CD14-positive monocyte (primary cell): ENCODE results near the gene RPLP2. TPM values are rescaled to one million over a fixed set of nuclear protein-coding genes. Genes with fewer than 3 reads are reported as not detected.

Experiments used
- DNase-seq, 3 donors: peaks; one replicate each; pipeline ENCODE4 v3.0.0-alpha.2; 2011 to 2022
- H2AFZ ChIP-seq: 2 replicates; pipeline ENCODE4 v1.6.0; 2012; ENCODE audit warnings: mild to moderate bottlenecking, low read depth, low read length, inconsistent platforms; ENCODE audit not compliant: insufficient read depth, poor library complexity, severe bottlenecking
- H3K27ac ChIP-seq, 2 donors: 1 replicate in 1 of 2; 2 replicates in 1 of 2; pipeline ENCODE4 v1.5.1; 2012 to 2013; ENCODE audit warnings: low read length in 2 of 2, control low read depth in 1 of 2, inconsistent platforms in 1 of 2, low read depth in 1 of 2, mild to moderate bottlenecking in 1 of 2
- H3K27me3 ChIP-seq, 2 donors: one replicate each; pipeline versions ENCODE4 v1.6.0 to v1.6.1; 2011 to 2013; ENCODE audit warnings: low read length in 2 of 2; ENCODE audit not compliant: control insufficient read depth in 2 of 2, insufficient read depth in 2 of 2
- H3K36me3 ChIP-seq, 2 donors: replicated peaks in 1 of 2; 1 replicate in 1 of 2; 2 replicates in 1 of 2; pipeline versions ENCODE4 v1.5.1 to v1.6.1; 2012 to 2013; ENCODE audit warnings: low read length in 2 of 2, control low read depth in 1 of 2, inconsistent platforms in 1 of 2, mild to moderate bottlenecking in 1 of 2; ENCODE audit not compliant: insufficient read depth in 2 of 2, control insufficient read depth in 1 of 2
- H3K4me1 ChIP-seq, 2 donors: 1 replicate in 1 of 2; 2 replicates in 1 of 2; pipeline versions ENCODE4 v1.5.1 to v1.6.1; 2012 to 2013; ENCODE audit warnings: low read length in 2 of 2, control low read depth in 1 of 2, inconsistent platforms in 1 of 2, mild to moderate bottlenecking in 1 of 2, moderate library complexity in 1 of 2; ENCODE audit not compliant: insufficient read depth in 2 of 2, control insufficient read depth in 1 of 2
- H3K4me2 ChIP-seq: replicated peaks from 2 replicates; pipeline ENCODE3; 2012; ENCODE audit warnings: low read length, moderate library complexity, mild to moderate bottlenecking; ENCODE audit not compliant: poor library complexity, severe bottlenecking; ENCODE audit errors: extremely low read depth
- H3K4me3 ChIP-seq, 3 experiments: fragments of 200-600 bp in 1 of 3; sonication (generic) in 1 of 3; replicated peaks in 1 of 3; 1 replicate in 2 of 3; 2 replicates in 1 of 3; pipeline ENCODE4 v1.5.1; 2011 to 2013; ENCODE audit warnings: low read length in 3 of 3, mild to moderate bottlenecking in 3 of 3, control low read depth in 2 of 3, low read depth in 2 of 3, inconsistent platforms in 1 of 3, moderate library complexity in 1 of 3
- H3K79me2 ChIP-seq: 2 replicates; pipeline ENCODE4 v1.6.0; 2012; ENCODE audit warnings: mild to moderate bottlenecking, control low read depth, inconsistent platforms, low read length, moderate library complexity; ENCODE audit not compliant: insufficient read depth
- H3K9ac ChIP-seq: 2 replicates; pipeline ENCODE4 v1.6.0; 2017; ENCODE audit warnings: low read length, mild to moderate bottlenecking; ENCODE audit not compliant: insufficient read depth, poor library complexity, severe bottlenecking
- H3K9me3 ChIP-seq, 2 donors: replicated peaks in 1 of 2; 1 replicate in 1 of 2; 2 replicates in 1 of 2; pipeline versions ENCODE4 v1.5.1 to v1.6.1; 2012 to 2013; ENCODE audit warnings: low read length in 2 of 2, control low read depth in 1 of 2; ENCODE audit not compliant: control insufficient read depth in 1 of 2, insufficient read depth in 1 of 2
- H4K20me1 ChIP-seq: 2 replicates; pipeline ENCODE4 v1.6.0; 2012; ENCODE audit warnings: mild to moderate bottlenecking, low read length, control low read depth, moderate library complexity; ENCODE audit not compliant: insufficient read depth
- H3K27ac Mint-ChIP-seq, 7 donors: one replicate each; pipeline ENCODE4 v1.8.0; 2020; ENCODE audit warnings: mild to moderate bottlenecking in 7 of 7, mixed read lengths in 7 of 7, moderate library complexity in 6 of 7, inconsistent platforms in 2 of 7
- H3K27me3 Mint-ChIP-seq, 3 donors: one replicate each; pipeline ENCODE4 v1.8.0; 2021 to 2022; ENCODE audit warnings: low read depth in 3 of 3, mild to moderate bottlenecking in 3 of 3, mixed read lengths in 3 of 3, moderate library complexity in 3 of 3, inconsistent platforms in 1 of 3
- H3K36me3 Mint-ChIP-seq, 2 donors: one replicate each; pipeline ENCODE4 v1.8.0; 2020; ENCODE audit warnings: mixed read lengths in 2 of 2, inconsistent platforms in 1 of 2, mild to moderate bottlenecking in 1 of 2
- H3K4me1 Mint-ChIP-seq: one replicate; pipeline ENCODE4 v1.8.0; 2020; ENCODE audit warnings: mild to moderate bottlenecking, mixed read lengths
- H3K4me3 Mint-ChIP-seq, 2 donors: one replicate each; pipeline ENCODE4 v1.8.0; 2020; ENCODE audit warnings: mild to moderate bottlenecking in 2 of 2, mixed read lengths in 2 of 2, moderate library complexity in 1 of 2
- H3K9me3 Mint-ChIP-seq, 7 donors: one replicate each; pipeline ENCODE4 v1.8.0; 2020 to 2022; ENCODE audit warnings: mixed read lengths in 7 of 7, mild to moderate bottlenecking in 6 of 7, moderate library complexity in 6 of 7, inconsistent platforms in 2 of 7
- CTCF ChIP-seq: fragments of 200-600 bp; IDR thresholded peaks from one replicate; pipeline ENCODE4 v1.8.0; 2022; ENCODE audit warnings: antibody characterized with exemption, mild to moderate bottlenecking
- WGBS: methylation state at CpG from one replicate; pipeline ENCODE4 v1.1.5; 2013; ENCODE audit warnings: missing lambda C conversion rate; ENCODE audit not compliant: insufficient coverage; 5-methylcytosine and 5-hydroxymethylcytosine counted together
- intact Hi-C, 2 donors: fragments of 100-400 bp; cut with micrococcal nuclease; formaldehyde crosslinking; loops; one replicate each; pipeline versions ENCODE4 v1.15.0 to v1.15.1; 2023
- polyA plus RNA-seq, 3 donors: library from polyadenylated mRNA; depleted of rRNA in 1 of 3; unstranded in 2 of 3; stranded (reverse) in 1 of 3; fragments of 300-500 nt in 2 of 3; fragments of >200 nt in 1 of 3; fragmentation: Illumina TruSeq in 2 of 3; gene quantifications; 1 replicate in 2 of 3; 2 replicates in 1 of 3; pipeline ENCODE4 v1.2.3, GENCODE V29; 2012 to 2021
- small RNA-seq: library from RNA; depleted of rRNA; stranded (forward); fragments of <200 nt; gene quantifications from one replicate; pipeline ENCODE3, GENCODE V24; 2012; ENCODE audit warnings: low read depth; ENCODE audit not compliant: insufficient read length

RPLP2 gene
- polyA plus RNA-seq, 3 donors: 879 to 1,191 (median 990) TPM

DNA sequence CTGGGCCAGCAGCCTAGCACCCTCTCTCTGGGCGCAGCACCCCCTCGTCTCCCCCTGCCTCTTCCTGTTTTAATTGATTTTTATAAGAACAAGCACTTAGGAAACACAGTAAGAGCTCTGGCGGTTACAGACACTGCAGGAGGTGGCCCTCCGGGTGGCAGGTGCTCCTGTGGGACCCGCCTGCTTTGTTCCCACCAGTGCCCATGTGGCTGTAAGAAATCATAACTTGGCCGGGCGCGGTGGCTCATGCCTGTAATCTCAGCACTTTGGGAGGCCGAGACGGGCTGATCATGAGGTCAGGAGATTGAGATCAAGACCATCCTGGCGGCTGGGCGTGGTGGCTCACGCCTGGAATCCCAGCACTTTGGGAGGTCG lies 51.3 kb downstream of the RPLP2 start:
- Histone ChIP-seq H3K9me3 (no peaks in the 10 kb centered on the region), H3K27ac (no peak overlapping the region), H3K4me2 (no peak overlapping the region), H3K4me3 (no peak overlapping the region), H3K9ac (no peak overlapping the region), H3K27me3 (no peaks in the 10 kb centered on the region), H3K36me3 (peaks cover 3 to 6% of the 10 kb centered on the region in 2 donors), H3K4me1 (no peaks in the 10 kb centered on the region), H2AFZ (no peak overlapping the region), H4K20me1 (peaks cover 41% of the 10 kb centered on the region), H3K79me2 (no peaks in the 10 kb centered on the region)
- Mint-ChIP-seq H3K4me3 (no peak overlapping the region), H3K27ac (peak overlapping the region in 1 of 7 donors; percentile 63), H3K36me3 (peaks cover 2 to 7% of the 10 kb centered on the region in 2 donors), H3K9me3 (peaks cover 0 to 2% (median 0%) of the 10 kb centered on the region in 7 donors), H3K4me1 (peaks cover 8% of the 10 kb centered on the region), H3K27me3 (peaks cover 0 to 5% (median 2%) of the 10 kb centered on the region in 3 donors)
- TF ChIP-seq CTCF: no peak
- WGBS: 92% methylated on average over 13 of the region's 14 CpGs
- intact Hi-C loops: no loop called here
- DNase-seq: no peak

DNA sequence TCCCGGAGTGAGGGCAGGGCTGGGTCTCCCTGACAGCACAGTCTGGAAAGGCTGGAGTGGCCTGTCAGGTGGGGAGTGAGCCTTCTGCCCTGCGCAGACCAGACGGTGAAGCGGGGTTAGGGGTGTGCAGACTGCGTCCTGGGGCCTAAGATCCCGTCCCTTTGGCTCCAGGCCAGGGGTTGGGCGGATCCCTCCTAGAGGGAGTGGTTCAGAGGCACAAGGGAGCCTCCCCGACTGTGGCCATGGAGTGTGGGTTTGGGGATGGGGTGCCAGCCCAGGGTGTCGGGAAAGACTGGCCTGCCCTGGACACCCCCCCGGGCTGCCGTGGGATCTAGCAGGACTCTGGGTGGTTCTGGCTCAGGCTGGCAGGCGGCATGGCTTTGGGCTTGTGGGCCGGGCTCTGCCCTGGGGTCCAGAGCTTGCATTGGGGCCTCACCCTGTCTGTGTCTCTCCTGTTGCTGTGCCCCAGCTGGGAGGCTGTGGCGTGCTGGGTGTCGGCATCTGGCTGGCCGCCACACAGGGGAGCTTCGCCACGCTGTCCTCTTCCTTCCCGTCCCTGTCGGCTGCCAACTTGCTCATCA lies 52.4 kb downstream of the RPLP2 start:
- H4K20me1 ChIP-seq: peaks cover 33% of the 10 kb centered on the region
- H3K27me3 Mint-ChIP-seq: peaks cover 0 to 5% (median 2%) of the 10 kb centered on the region in 3 donors
- H3K27me3 ChIP-seq: no peaks in the 10 kb centered on the region
- H3K4me1 ChIP-seq: no peaks in the 10 kb centered on the region
- H3K4me3 Mint-ChIP-seq: no peak overlapping the region
- H3K79me2 ChIP-seq: no peaks in the 10 kb centered on the region
- H3K36me3 Mint-ChIP-seq: peaks cover 2 to 7% of the 10 kb centered on the region in 2 donors
- no peak overlapping the region for H3K4me3 ChIP-seq
- intact Hi-C loops: no loop called here
- 75% methylated on average over 19 of the region's 20 CpGs for WGBS
- peaks cover 3 to 6% of the 10 kb centered on the region in 2 donors for H3K36me3 ChIP-seq
- no peak overlapping the region for H3K27ac ChIP-seq
- TF ChIP-seq CTCF: no peak
- no peak overlapping the region for H3K9ac ChIP-seq
- DNase-seq: no peak
- H3K9me3 ChIP-seq: no peaks in the 10 kb centered on the region
- H3K9me3 Mint-ChIP-seq: peaks cover 0 to 2% (median 0%) of the 10 kb centered on the region in 7 donors
- H3K4me1 Mint-ChIP-seq: peaks cover 5% of the 10 kb centered on the region
- no peak overlapping the region for H3K27ac Mint-ChIP-seq
- no peak overlapping the region for H2AFZ ChIP-seq
- H3K4me2 ChIP-seq: no peak overlapping the region

Small RNA genes lying within 50 kb of the gene (small RNA-seq; reads per million reads assigned to genes)
- gene SNORA52: not detected

Other genes with a start within 250 kb of the RPLP2 start
- gene LMNTD2, start 249.2 kb upstream of the RPLP2 start, polyA plus RNA-seq: 10 to 100 TPM in 1 of 3 donors, 1 to 10 TPM in 1, under 1 TPM in 1; 0.67 to 10.6 (median 1.2) TPM
- gene RASSF7, start 249.0 kb upstream of the RPLP2 start, polyA plus RNA-seq: 10 to 100 TPM in 2 of 3 donors, 1 to 10 TPM in 1; 10.0 to 26.5 (median 12.4) TPM
- 10 to 100 TPM in 1 of 3 donors, 1 to 10 TPM in 2; 1.3 to 11.1 (median 3.3) TPM for gene PHRF1, start 233.5 kb upstream of the RPLP2 start, polyA plus RNA-seq
- 100 to 1,000 TPM in 1 of 3 donors, 10 to 100 TPM in 2; 38.6 to 125 (median 42.9) TPM for gene IRF7, start 194.0 kb upstream of the RPLP2 start, polyA plus RNA-seq
- under 1 TPM; 0.18 to 0.43 (median 0.18) TPM for gene CDHR5, start 185.0 kb upstream of the RPLP2 start, polyA plus RNA-seq
- not detected for gene SCT, start 182.8 kb upstream of the RPLP2 start, polyA plus RNA-seq
- under 1 TPM in 1 of 3 donors, not detected in 2; 0.13 TPM for gene DRD4, start 172.7 kb upstream of the RPLP2 start, polyA plus RNA-seq
- 10 to 100 TPM; 18.0 to 22.3 (median 22.2) TPM for gene DEAF1, start 114.7 kb upstream of the RPLP2 start, polyA plus RNA-seq
- gene TMEM80, start 114.2 kb upstream of the RPLP2 start, polyA plus RNA-seq: 10 to 100 TPM; 31.6 to 69.4 (median 37.3) TPM
- gene EPS8L2, start 103.7 kb upstream of the RPLP2 start, polyA plus RNA-seq: under 1 TPM in 1 of 3 donors, not detected in 2; 0.55 TPM
- gene TALDO1, start 62.5 kb upstream of the RPLP2 start, polyA plus RNA-seq: 1,000 to 10,000 TPM in 2 of 3 donors, 100 to 1,000 TPM in 1; 502 to 1,249 (median 1,224) TPM
- 10 to 100 TPM in 1 of 3 donors, 1 to 10 TPM in 2; 4.5 to 45.6 (median 4.6) TPM for gene GATD1, start 32.5 kb upstream of the RPLP2 start, polyA plus RNA-seq
- gene CEND1, start 19.9 kb upstream of the RPLP2 start, polyA plus RNA-seq: not detected
- gene SLC25A22, start 11.7 kb upstream of the RPLP2 start, polyA plus RNA-seq: 10 to 100 TPM in 1 of 3 donors, 1 to 10 TPM in 2; 4.4 to 20.9 (median 5.6) TPM
- 10 to 100 TPM in 1 of 3 donors, 1 to 10 TPM in 2; 1.6 to 25.2 (median 2.6) TPM for gene PIDD1, start 4.7 kb upstream of the RPLP2 start, polyA plus RNA-seq
- 100 to 1,000 TPM in 1 of 3 donors, 10 to 100 TPM in 2; 26.8 to 321 (median 35.0) TPM for gene PNPLA2, start 8.9 kb downstream of the RPLP2 start, polyA plus RNA-seq
- gene CRACR2B, start 18.0 kb downstream of the RPLP2 start, polyA plus RNA-seq: 10 to 100 TPM in 1 of 3 donors, 1 to 10 TPM in 2; 1.0 to 11.0 (median 1.4) TPM
- 100 to 1,000 TPM in 1 of 3 donors, 10 to 100 TPM in 2; 18.1 to 200 (median 57.4) TPM for gene CD151, start 23.0 kb downstream of the RPLP2 start, polyA plus RNA-seq
- gene POLR2L, start 32.6 kb downstream of the RPLP2 start, polyA plus RNA-seq: 100 to 1,000 TPM in 2 of 3 donors, 10 to 100 TPM in 1; 93.9 to 133 (median 110) TPM
- gene TSPAN4, start 32.9 kb downstream of the RPLP2 start, polyA plus RNA-seq: 10 to 100 TPM; 52.6 to 75.5 (median 63.1) TPM
- 10 to 100 TPM; 23.2 to 45.4 (median 45.0) TPM for gene CHID1, start 100.8 kb downstream of the RPLP2 start, polyA plus RNA-seq
- gene AP2A2, start 115.9 kb downstream of the RPLP2 start, polyA plus RNA-seq: 10 to 100 TPM in 1 of 3 donors, 1 to 10 TPM in 2; 5.7 to 61.0 (median 8.2) TPM
- gene MUC6, start 226.8 kb downstream of the RPLP2 start, polyA plus RNA-seq: not detected